Activated gamma-delta T cell (primary cell): ENCODE results near the gene CA5A.
A peak's percentile ranks its signal among the peaks of the same experiment; 100 is the strongest.
"Not testable (repeated sequence)": the region's sequence is repeated elsewhere in the genome, so short reads cannot be mapped to it uniquely, and the experiment has no call there.

Experiments
- DNase-seq: peaks from one replicate; lab custom pipeline; 2025; lab: John Stamatoyannopoulos, UW

CA5A gene

GRCh38 chr16:87922250-87922871 lies 14.0 kb downstream of the CA5A start:
- no peak for DNase-seq

- no peak for DNase-seq
These were observed 15.0 kb downstream of the CA5A start for GRCh38 chr16:87921236-87921773.

- DNase-seq: no peak
These were observed 16.7 kb downstream of the CA5A start for GRCh38 chr16:87919681-87919994.

- DNase-seq: no peak
These were observed 17.3 kb downstream of the CA5A start for GRCh38 chr16:87918866-87919680.

GRCh38 chr16:87918338-87918737 lies 18.0 kb downstream of the CA5A start:
- DNase-seq: no peak

- no peak for DNase-seq
These were observed 18.8 kb downstream of the CA5A start for GRCh38 chr16:87917503-87917902.

- DNase-seq: no peak
These were observed 21.5 kb downstream of the CA5A start for GRCh38 chr16:87914812-87915211.

GRCh38 chr16:87914021-87914725 lies 22.2 kb downstream of the CA5A start:
- DNase-seq: not testable (repeated sequence)

GRCh38 chr16:87912691-87913090 lies 23.6 kb downstream of the CA5A start:
- not testable (repeated sequence) for DNase-seq

GRCh38 chr16:87911106-87911763 lies 25.1 kb downstream of the CA5A start:
- DNase-seq: not testable (repeated sequence)

- peak; percentile 58 for DNase-seq
These were observed 27.0 kb downstream of the CA5A start for GRCh38 chr16:87909203-87909935.

GRCh38 chr16:87908101-87908500 lies 28.2 kb downstream of the CA5A start:
- DNase-seq: not testable (repeated sequence)

- not testable (repeated sequence) for DNase-seq
These were observed 30.8 kb downstream of the CA5A start for GRCh38 chr16:87905521-87905920.

- DNase-seq: not testable (repeated sequence)
These were observed 31.4 kb downstream of the CA5A start for GRCh38 chr16:87904963-87905362.

- not testable (repeated sequence) for DNase-seq
These were observed 35.8 kb downstream of the CA5A start for GRCh38 chr16:87900489-87900888.

GRCh38 chr16:87897521-87898505 lies 38.5 kb downstream of the CA5A start:
- DNase-seq: no peak

GRCh38 chr16:87896924-87897520 lies 39.3 kb downstream of the CA5A start:
- DNase-seq: not testable (repeated sequence)

- not testable (repeated sequence) for DNase-seq
These were observed 40.0 kb downstream of the CA5A start for GRCh38 chr16:87896176-87896890.

- no peak for DNase-seq
These were observed 40.6 kb downstream of the CA5A start for GRCh38 chr16:87895641-87896141.
